Measurements from ENCODE around the gene PER3. TPM values are rescaled to one million over a fixed set of nuclear protein-coding genes. Genes with fewer than 3 reads are reported as not detected.

PER3 gene
- total and polyA plus RNA-seq, 9 of the 15 experiments (the other 6 are each of a cell fraction or from before 2014, with no cell fraction given): 11.9 to 22.5 (median 14.6) TPM

DNA sequence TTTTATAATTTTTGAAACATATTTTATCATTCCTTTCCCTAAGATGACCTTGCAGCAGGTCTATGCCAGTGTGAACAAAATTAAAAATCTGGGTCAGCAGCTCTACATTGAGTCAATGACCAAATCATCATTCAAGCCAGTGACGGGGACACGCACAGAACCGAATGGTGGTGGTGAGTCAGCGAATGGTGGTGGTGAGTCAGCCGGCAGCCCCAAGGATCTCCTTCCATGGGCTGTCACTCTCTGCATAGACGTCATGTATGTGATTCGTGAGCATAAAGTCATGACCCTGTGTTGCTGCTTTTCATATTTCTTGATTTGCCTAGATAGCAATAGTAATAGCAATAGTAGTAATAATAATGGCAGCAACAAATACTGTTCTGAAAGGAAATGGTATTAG is 26.3 kb downstream of the PER3 start (continued):
- TF ChIP-seq, protein P1, sequence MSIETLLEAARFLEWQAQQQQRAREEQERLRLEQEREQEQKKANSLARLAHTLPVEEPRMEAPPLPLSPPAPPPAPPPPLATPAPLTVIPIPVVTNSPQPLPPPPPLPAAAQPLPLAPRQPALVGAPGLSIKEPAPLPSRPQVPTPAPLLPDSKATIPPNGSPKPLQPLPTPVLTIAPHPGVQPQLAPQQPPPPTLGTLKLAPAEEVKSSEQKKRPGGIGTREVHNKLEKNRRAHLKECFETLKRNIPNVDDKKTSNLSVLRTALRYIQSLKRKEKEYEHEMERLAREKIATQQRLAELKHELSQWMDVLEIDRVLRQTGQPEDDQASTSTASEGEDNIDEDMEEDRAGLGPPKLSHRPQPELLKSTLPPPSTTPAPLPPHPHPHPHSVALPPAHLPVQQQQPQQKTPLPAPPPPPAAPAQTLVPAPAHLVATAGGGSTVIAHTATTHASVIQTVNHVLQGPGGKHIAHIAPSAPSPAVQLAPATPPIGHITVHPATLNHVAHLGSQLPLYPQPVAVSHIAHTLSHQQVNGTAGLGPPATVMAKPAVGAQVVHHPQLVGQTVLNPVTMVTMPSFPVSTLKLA (conservative IDR thresholded peaks at IDR 0.05): 0 out of 4 replicates have a peak, but pooled peaks of 1 of the 2 experiments have one; percentile 34
- peak; percentile 93 for TF ChIP-seq JUND (IDR thresholded peaks at IDR 0.05; ENCODE audit: borderline replicate concordance, low read depth, low read length)
- peak; percentile 92 for TF ChIP-seq JUND (tag; IDR thresholded peaks at IDR 0.05; ENCODE audit: borderline replicate concordance, low read depth, low read length)
- no peak for TF ChIP-seq RAD51 (IDR thresholded peaks at IDR 0.05; ENCODE audit: borderline replicate concordance, low read depth)
- peak; percentile 52; the same call in 1 of the 2 replicates for TF ChIP-seq SMARCE1 (IDR thresholded peaks at IDR 0.05)
- TF ChIP-seq HIVEP1 (CRISPR knock-in tag; IDR thresholded peaks at IDR 0.05): no peak
- 0 out of 4 replicates have a peak, but pooled peaks of 1 of the 2 experiments have one; percentile 9 for TF ChIP-seq TRIM24 (IDR thresholded peaks at IDR 0.05)
- TF ChIP-seq ZNF316 (IDR thresholded peaks at IDR 0.05): peak; percentile 84
- no peak for TF ChIP-seq POLR3A (IDR thresholded peaks at IDR 0.05; ENCODE audit: borderline replicate concordance, extremely low read depth, insufficient read depth, insufficient read length)
- peak; percentile 65 for TF ChIP-seq CREM (IDR thresholded peaks at IDR 0.05; ENCODE audit: low read depth)
- no peak for TF ChIP-seq ZNF695 (CRISPR knock-in tag; IDR thresholded peaks at IDR 0.05)
- peak; percentile 91 for TF ChIP-seq PKNOX1 (IDR thresholded peaks at IDR 0.05)
- no peak for TF ChIP-seq MTA1 (IDR thresholded peaks at IDR 0.05; ENCODE audit: borderline replicate concordance)
- TF ChIP-seq JUN (IDR thresholded peaks at IDR 0.05; ENCODE audit: borderline replicate concordance, low read depth, low read length): peak; percentile 96
- no peak for TF ChIP-seq JUN (CRISPR knock-in tag; IDR thresholded peaks at IDR 0.05; ENCODE audit: borderline replicate concordance)
- peak; percentile 28 for TF ChIP-seq NEUROD1 (IDR thresholded peaks at IDR 0.05; ENCODE audit: borderline replicate concordance, low read depth, low read length, partially characterized antibody)
- TF ChIP-seq SMARCA4 (IDR thresholded peaks at IDR 0.05): peak; percentile 65; the same call in 1 of the 2 replicates
- peak; percentile 51; the same call in 1 of the 2 replicates for TF ChIP-seq MAFK (IDR thresholded peaks at IDR 0.05; ENCODE audit: low read length)
- TF ChIP-seq FOSL1 (tag; conservative IDR thresholded peaks at IDR 0.05): peak; percentile 96
- TF ChIP-seq ATF7 (IDR thresholded peaks at IDR 0.05): 0 out of 2 replicates have a peak, but pooled peaks have one; percentile 27
- TF ChIP-seq, protein P2, sequence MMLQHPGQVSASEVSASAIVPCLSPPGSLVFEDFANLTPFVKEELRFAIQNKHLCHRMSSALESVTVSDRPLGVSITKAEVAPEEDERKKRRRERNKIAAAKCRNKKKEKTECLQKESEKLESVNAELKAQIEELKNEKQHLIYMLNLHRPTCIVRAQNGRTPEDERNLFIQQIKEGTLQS (IDR thresholded peaks at IDR 0.05): peak; percentile 97
- TF ChIP-seq, protein P2 (CRISPR knock-in tag; conservative IDR thresholded peaks at IDR 0.05): 0 out of 2 replicates have a peak, but pooled peaks have one; percentile 48
- peak; percentile 54 for TF ChIP-seq FOS (IDR thresholded peaks at IDR 0.05; ENCODE audit: extremely low read depth, insufficient read length)
- no peak for TF ChIP-seq POLR2H (tag; IDR thresholded peaks at IDR 0.05; ENCODE audit: low read depth)
- TF ChIP-seq, protein P3, sequence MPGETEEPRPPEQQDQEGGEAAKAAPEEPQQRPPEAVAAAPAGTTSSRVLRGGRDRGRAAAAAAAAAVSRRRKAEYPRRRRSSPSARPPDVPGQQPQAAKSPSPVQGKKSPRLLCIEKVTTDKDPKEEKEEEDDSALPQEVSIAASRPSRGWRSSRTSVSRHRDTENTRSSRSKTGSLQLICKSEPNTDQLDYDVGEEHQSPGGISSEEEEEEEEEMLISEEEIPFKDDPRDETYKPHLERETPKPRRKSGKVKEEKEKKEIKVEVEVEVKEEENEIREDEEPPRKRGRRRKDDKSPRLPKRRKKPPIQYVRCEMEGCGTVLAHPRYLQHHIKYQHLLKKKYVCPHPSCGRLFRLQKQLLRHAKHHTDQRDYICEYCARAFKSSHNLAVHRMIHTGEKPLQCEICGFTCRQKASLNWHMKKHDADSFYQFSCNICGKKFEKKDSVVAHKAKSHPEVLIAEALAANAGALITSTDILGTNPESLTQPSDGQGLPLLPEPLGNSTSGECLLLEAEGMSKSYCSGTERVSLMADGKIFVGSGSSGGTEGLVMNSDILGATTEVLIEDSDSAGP (CRISPR knock-in tag; IDR thresholded peaks at IDR 0.05): no peak

Data from K562 (cell line).